Stomach (tissue), 4 donors: Measurements from ENCODE around the gene DNAJC5G.

ENCODE experiments used
- POLR2A ChIP-seq, 4 donors: fragments of 450-650 bp; IDR thresholded peaks; one replicate each; pipeline ENCODE4 v1.6.1; 2016; ENCODE audit warnings: antibody characterized with exemption in 4 of 4, control low read depth in 2 of 4, mild to moderate bottlenecking in 1 of 4, moderate library complexity in 1 of 4
- POLR2AphosphoS5 ChIP-seq, 3 donors: sonication (generic); formaldehyde crosslinking; IDR thresholded peaks; one replicate each; pipeline ENCODE4 v1.6.1; 2016; ENCODE audit warnings: antibody characterized with exemption in 3 of 3

- no peak for TF ChIP-seq POLR2AphosphoS5 (IDR thresholded peaks at IDR 0.05)
- TF ChIP-seq POLR2A (IDR thresholded peaks at IDR 0.05) = no peak
Measured at GRCh38 chr2:27290549-27290948, 15.3 kb downstream of the DNAJC5G start.
